SHP77 treated with DMSO at 0.1 percent for 48 hours (cell line): ENCODE data around the gene ADGRV1.
A peak's percentile ranks its signal among the peaks of the same experiment; 100 is the strongest.

Experiments
- DNase-seq: peaks from one replicate; lab custom pipeline; 2025; lab: John Stamatoyannopoulos, UW

ADGRV1 gene, protein sequence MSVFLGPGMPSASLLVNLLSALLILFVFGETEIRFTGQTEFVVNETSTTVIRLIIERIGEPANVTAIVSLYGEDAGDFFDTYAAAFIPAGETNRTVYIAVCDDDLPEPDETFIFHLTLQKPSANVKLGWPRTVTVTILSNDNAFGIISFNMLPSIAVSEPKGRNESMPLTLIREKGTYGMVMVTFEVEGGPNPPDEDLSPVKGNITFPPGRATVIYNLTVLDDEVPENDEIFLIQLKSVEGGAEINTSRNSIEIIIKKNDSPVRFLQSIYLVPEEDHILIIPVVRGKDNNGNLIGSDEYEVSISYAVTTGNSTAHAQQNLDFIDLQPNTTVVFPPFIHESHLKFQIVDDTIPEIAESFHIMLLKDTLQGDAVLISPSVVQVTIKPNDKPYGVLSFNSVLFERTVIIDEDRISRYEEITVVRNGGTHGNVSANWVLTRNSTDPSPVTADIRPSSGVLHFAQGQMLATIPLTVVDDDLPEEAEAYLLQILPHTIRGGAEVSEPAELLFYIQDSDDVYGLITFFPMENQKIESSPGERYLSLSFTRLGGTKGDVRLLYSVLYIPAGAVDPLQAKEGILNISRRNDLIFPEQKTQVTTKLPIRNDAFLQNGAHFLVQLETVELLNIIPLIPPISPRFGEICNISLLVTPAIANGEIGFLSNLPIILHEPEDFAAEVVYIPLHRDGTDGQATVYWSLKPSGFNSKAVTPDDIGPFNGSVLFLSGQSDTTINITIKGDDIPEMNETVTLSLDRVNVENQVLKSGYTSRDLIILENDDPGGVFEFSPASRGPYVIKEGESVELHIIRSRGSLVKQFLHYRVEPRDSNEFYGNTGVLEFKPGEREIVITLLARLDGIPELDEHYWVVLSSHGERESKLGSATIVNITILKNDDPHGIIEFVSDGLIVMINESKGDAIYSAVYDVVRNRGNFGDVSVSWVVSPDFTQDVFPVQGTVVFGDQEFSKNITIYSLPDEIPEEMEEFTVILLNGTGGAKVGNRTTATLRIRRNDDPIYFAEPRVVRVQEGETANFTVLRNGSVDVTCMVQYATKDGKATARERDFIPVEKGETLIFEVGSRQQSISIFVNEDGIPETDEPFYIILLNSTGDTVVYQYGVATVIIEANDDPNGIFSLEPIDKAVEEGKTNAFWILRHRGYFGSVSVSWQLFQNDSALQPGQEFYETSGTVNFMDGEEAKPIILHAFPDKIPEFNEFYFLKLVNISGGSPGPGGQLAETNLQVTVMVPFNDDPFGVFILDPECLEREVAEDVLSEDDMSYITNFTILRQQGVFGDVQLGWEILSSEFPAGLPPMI (N-terminal part only)

DNA sequence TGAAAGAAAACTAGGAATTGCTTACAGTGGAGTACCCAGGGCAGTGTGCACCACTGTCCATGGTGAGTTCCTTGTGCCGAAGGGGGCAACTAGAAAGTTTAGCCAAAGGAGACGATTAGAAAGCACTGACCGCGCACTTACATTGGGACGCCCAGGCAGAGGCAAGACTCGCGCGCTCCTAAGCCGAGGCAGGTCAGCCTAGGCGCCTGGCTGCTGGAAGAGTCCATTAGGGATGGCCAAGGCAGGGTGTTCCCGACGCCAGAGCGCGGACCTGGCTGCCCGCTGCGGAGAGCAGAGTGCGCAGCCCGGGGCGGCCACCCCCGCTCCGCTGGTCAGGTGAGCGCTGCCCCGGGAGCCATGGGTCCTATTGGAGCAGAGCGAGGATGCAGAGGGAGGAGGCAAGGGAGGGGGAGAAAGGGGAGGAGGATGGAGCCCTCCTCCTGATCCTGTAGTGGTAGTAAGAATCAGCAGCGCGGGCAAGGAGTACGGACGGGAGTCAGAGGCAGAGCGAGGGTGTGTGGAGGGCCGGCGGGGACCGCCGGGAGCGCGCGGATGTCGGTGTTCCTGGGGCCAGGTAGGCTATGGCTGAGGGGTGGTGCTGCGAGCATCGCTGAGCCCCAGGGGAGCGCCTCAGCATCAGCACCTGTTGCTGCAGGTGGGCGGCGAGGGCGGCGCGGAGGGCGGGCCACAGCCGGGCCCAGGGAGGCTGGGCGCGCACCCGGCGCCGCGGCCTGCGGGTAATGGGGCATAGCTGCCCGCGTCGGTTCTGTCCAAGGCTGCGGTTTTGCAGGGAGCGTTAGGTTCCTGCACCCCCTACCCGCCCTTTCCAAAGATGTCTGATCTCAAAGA lies at the start of gene ADGRV1:
Gene ADGRV1, plus strand, starts transcription at position 454 of the 849 bp plus-strand sequence. Its CDS starts 99 bp downstream, at position 553.
- DNase-seq: peak; percentile 95

DNA sequence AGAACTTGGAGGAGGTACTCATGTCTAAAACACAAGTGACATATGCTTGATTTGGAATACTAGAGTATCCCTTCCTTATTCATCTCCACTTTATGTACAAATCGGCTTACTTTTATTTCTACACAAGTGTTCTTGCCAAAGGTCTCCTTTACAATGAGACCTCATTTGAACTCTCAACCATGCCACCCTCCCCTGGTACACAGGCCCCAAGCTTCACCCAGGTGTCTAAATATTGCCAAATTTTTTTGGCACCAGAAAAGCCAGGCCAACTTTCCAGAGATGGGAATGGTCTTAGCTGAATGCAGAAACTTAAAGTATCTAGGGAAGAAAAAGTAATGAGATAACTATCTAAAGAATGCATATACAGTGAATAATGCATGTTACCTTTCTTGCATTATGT lies 48.2 kb upstream of the ADGRV1 start:
- no peak for DNase-seq

DNA sequence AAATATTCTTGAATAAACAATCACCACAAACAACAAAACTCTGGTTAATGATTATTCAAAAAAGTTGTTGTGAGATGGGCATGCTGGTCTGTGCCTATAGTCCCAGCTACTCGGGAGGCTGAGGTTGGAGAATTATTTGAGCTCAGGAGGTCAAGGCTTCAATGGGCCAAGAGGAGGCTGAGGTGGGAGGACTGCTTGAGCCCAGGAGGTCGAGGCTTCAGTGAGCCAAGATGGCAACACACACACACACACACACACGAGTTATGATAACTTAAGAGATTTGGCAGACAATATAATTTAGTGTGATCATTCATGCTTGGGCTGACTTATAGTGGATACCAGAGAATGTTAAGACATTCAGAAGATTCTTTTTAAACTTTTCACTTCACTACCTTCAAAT lies 44.1 kb upstream of the ADGRV1 start:
- no peak for DNase-seq

DNA sequence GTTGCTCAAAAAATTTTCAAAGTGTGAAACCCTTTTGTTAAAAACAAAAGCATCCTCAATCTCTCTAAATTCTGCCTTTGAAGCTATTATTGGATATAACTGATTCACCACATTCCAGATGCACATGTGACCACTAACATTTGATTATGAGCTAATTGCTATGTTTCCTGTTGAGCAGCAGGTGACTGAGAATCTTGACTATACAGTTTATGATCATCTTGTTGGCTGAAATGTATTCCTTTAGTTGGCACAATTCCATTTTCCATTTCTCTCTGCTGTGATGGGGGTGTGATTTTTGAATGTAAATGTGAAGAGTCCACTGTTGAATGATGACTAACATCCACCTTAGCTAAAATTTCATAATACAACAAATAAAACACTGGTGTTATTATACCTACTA lies 39.9 kb upstream of the ADGRV1 start:
- DNase-seq: peak; percentile 52

DNA sequence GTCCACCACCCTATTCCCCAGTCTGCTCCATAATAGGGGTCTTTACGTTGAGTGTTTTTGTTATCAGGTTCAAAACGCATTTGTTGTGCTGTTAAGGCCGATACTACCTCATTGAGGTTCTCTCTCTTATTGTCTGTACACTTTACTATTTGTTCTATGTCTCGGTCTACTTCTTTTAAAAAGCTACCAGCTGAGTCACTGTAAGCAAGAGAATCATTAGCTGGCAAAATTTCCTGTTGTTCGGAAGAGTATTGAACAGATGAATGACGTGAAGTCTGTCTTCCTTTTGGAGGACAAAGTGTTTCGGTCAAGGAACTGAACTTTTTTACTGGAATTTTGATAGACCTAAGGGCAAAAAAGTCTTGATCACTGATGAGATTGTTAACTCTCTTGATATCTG lies 39.5 kb upstream of the ADGRV1 start:
- no peak for DNase-seq

DNA sequence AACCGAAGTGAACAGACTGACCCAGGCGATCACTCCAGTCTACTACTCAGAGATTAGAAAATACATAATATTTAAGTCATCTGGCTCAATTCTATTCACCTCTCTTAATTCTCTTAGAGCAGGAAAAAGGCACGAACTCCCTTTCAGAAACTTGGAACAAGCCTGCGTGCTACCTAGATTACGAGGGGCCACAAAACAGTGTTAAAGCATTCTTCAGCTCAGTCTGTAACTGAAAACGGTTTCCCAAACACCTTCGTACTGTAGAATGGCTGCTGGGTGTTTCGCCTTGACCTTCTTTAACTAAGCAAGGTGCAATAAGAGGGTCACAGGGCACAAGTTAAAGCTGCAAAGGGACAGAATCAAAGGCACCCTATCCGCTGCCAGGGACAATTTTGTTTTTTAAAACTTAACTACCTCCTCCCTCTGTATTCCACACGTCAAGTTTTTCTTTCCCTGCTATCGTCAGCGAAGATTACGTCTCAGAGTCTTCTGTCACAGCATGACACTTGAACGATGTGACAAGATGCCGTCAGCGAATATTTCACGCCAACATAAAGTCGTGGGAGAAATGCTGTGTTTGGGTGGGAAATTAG lies 29.9 kb upstream of the ADGRV1 start:
- DNase-seq: no peak

DNA sequence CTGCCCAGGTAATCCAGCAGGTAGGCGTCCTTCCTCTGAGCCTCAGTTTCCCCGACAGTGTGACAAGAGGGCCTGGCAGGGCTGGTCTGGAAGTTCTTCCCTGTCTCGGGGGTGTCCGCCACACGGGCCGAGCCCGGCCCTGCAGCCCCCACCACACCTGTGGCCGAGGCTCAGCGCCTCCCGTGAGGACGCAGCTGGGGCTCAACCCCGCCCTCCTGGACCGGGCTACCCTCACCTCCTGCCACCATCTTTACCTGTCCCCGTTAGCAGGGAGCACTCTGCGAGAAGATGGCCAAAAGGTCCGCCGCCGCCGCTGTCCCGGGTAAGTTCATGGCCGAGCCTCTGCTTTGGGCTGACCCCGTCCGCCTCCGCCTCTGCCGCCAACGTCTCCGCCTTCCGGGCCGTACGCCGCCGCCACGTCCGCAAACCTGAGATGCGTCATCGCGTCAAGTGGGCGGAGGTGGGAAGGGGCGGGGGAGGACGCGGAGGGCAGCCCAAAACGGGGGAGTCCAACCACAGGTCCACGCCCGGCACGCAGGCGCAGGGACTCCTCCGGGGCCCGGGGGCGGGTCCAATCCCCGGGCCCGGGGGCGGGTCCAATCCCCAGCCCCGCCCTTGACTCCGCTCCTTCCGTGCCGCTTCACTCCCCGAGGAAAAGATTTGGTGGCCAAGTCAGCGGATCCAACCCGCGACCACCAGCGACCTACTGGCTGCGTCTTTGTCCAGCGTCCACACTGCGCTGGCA lies 29.2 kb upstream of the ADGRV1 start, which contains the start of gene LYSMD3:
Gene LYSMD3, minus strand, starts transcription at position 391 of the 745 bp plus-strand sequence. CDS start 4,295 bp downstream, outside the sequence.
- peak; percentile 88 for DNase-seq

DNA sequence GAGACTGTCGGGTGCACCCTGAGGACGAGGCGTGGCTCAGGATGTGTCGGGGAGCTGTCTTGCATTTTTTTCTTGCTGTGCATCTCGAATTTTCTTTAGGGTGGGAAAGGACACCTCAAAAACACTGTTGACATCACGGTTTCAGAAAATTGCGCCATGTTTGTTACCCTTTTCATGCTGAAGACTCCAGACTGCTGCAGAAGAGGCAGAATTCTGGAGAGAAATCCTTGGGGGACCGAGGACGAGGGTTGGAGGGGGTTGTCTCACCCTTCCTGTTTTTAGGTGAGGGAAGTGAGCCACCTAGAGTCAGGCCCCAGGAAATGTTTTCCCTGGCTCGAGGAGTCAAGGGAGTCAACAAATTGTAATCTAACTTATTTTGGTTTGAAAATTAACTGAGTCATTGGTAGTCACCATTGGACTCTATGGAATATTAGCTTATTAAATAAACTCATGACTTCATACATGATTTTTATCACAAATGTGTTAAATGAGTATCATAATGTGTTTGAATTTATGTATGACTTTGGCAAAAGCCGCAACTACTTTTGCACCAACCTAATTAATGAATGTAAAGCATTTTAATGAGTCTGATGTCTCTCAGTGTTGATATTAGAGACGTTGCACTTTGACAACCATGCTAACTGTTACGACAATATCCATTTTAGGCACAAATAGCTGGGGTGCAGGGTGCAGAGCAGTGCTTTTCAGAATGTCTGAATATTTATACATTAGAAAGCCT lies 28.5 kb upstream of the ADGRV1 start:
- DNase-seq: peak; percentile 64

DNA sequence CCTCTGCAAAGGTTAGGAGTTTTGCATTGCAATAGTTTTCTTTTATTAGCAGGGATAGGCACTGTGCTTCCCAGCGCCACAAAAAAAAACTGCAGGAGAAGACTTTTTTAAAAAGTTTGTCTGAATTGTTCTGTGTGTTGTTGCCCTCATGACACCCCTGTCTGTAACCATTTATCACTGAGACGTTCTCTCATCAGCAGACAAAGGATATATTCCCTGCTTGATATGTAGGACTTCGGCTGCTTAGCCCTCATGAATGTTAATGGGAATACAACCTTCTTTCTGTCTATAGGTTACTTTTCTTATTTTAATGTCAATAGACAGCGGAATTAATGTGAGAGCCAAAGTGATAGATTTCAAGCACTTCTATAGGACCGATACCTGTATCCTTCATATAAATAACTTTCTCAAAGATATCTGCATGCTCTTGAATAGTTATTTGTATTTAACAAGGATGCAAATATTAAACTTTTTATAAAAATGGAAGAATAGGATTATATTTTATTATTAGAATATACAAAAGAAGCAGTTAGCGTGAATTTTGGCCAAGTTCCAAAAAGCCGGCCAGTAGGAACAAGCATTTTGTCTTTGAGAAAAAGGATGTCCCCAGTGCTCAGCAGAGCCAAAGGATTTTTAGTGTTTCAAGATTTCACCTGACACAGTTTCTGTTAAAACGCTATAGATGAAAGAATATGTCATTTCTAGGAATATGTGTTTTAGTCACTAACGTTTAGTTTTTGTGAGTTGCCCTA lies 27.7 kb upstream of the ADGRV1 start:
- DNase-seq: no peak

DNA sequence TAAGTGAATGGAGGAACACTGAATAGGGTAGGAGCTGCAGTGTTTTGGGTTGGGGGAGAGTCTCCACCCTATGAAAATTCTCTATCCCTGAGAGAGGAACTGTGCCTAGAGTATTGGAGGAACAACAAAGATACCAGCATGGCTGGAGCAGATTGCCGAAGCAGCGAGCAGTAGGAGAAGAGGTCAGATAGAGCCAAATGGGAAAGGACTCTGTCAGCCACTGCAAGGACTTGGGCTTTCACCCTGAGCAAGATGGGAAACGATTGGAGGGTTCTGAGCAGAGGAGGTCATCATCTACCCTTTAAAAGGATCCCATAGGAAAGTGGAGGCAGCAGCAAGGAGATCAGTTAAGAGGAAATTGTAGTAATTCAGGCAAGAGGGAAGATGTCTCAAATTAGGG lies 24.8 kb upstream of the ADGRV1 start:
- DNase-seq: no peak

DNA sequence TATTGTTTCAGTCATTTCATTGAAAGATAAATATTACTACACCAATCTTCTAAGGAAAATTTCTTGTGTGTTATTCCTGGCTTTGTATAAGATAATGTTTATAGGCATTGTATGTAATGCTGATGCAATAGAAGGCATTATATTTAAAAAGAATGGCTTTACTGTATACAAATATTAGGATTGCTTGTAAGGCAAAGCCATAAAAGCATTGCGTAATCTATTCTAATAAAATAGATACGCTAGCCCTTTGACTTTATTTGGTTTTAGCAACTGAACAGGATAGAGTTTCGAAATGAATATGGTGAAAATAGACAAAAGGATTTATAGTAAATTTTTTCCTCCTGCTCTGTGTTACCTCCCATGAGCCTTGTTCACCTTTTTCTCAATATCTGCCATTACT lies 23.7 kb upstream of the ADGRV1 start:
- no peak for DNase-seq

DNA sequence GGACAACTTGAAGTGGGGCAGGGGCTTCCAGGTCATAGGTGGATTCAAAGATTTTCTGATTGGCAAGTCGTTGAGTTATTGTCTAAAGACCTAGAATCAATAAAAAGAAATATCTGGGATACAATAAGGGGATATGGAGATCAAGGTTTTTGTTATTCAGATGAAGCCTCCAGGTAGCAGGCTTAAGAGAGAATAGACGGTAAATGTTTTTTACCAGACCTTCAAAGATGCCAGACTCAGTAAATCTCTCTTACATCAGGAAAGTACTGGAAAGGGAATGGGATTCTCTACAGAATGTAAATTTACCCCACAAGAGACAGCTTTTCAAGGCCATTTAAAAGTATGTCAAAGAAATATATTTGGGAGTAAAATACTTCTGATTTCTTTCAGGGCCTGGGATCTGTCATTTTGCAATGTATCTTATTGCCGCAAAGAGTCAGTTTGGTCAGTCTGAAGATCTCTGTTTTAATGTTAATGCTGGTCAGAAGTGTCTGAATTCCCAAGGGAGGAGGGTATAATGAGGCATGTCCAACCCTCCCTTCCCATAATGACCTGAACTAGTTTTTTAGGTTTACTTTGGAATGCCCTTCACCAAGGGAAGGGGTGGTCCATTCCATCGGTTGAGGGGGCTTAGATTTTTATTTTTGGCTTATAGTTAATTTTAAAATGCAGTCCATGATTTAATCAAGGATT lies 15.6 kb upstream of the ADGRV1 start:
- no peak for DNase-seq

DNA sequence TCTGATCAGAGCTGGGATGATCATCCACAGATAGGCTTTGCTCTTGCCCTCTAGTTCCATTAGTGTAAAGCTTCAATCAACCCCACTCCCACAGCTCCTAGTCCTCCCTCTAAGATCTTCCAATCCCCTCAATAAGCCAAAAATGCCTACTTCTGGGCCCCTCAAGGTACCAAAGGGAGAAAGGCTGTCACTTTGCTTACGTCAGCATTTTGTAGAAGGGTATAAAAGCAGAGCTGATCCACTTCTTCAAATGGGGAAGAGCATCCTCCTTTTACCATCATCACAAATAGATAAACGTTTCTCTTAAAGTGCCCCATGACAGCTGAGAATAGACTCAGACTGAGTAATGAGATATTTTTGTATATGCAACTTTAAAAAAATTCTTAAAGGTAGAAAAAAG lies 13.1 kb upstream of the ADGRV1 start:
- DNase-seq: no peak

DNA sequence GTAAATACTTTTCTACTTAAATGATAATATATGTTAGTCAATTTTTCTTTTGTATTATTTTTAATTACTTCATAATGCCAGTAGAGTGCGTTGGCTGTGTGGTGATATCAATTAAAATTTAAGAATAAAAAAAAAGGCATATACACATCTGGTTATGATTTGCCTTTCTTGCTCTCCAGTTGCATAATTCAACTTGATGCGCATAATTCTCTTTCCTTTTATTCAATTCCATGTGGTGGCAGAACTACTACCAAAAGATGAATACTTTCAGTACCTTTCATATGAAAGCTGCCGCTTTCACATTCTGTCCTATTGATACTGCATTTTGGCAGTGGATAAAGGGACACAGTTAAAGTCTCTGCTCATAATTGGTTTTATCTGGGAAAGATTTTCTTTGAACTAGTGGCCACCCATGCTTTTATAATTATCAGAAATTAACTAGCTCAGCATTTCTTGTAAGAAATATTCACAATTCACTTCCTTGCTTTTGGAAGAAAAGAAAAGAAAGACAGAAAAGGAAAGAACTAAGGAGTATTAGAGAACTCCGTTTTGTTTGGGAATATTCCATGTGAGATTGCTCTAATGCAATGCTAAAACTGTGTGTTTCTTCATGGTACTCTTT lies 12.3 kb upstream of the ADGRV1 start:
- DNase-seq: no peak

DNA sequence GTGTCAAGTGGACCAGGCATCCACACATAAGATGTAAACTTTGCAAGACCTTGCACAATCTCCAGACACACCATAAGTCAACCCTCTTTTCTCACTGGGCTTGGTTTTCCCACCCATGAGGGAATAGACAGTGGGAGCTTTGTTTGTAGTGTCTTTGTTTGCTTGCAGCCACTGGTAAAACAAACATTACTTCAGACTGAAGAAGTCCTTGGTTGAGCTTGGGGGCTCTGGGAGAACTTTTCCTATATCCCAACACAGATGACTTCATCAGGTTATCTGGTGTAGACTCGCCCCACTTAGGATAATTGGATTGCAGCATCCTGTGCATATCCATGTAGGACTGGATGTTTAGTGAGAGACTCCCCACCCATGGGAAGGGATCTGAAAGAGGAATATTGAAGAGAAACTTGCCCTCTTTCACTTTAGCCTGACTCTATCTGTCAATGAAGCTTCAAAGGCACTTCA lies 11.5 kb upstream of the ADGRV1 start:
- DNase-seq: no peak

DNA sequence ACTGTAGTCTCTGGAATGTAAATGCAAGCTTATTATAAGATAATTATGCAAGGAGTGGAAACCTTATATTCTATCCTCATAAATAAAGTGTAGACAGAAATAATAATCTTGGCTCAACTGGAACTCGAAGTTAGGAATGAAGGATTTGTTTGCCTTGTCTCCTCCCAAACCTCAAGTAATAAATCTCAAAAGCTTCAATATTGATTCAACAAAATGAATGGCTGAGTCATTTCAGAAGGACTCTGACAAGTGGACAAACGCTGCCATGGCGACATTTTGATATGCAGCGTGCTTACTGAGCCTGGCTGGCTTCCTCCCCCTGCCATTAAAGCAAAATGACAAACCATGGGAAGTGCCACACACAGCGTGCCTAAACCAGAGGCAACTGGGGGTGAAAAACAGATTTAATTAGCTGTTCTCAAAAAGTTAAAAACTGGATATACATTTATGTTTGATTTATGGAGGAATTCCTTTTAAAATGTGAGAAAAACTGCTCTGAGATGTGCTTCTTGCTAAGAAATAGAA lies 10.5 kb upstream of the ADGRV1 start:
- DNase-seq: peak; percentile 83

DNA sequence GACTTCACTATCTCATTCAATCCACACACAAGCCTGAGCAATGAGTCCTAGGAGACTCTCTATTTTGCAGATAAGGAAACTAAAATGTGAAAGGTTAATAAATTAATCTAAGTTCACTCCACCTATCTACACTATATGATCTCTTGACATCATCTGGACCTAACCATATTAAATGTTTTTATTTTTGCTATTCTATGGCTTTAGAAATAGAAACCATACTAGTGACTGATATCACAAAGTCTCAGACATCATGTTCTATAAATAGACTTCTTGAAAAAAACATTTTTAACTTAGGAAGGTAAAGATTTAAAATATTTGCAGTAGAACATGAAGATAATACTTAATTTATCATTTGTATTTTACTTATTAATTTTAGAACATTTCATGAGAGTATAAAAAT lies 9.4 kb upstream of the ADGRV1 start:
- no peak for DNase-seq
